Stimulated activated CD8-positive, alpha-beta memory T cell treated with anti-CD3 and anti-CD28 coated beads, Interleukin-7, amount 100 ng/mL, for 24 hours (primary cell): ENCODE results near the gene PRRT2.
A peak's percentile ranks its signal among the peaks of the same experiment; 100 is the strongest.

Source experiments
- DNase-seq: peaks from one replicate; pipeline ENCODE4 v3.0.0-alpha.2; 2020; ENCODE audit warnings: low read depth

PRRT2 gene

GRCh38 chr16:29862884-29863668, 51.1 kb downstream of the PRRT2 start, which contains the start of gene CDIPT:
Gene CDIPT (minus strand): TSS chr16:29863226. CDS start chr16:29862857, 369 bp downstream.
- DNase-seq: peak; percentile 78

DNA sequence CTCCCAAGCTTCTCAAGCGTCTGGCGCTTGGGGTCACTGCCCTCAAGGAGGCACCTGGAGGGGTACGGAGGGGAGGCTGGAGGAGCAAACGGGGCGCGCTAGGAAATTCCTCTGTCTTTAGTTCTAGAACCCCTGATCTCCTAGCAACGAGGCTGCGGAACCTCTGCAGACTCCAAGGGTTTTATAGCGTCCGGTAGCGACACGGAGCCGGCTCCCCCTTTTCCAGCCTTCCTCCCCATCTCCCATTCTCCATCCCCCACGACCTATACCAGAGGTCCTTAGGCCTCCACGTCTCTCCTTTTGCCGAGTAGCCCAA, 51.6 kb downstream of the PRRT2 start:
- DNase-seq: no peak

- no peak for DNase-seq
Measured at GRCh38 chr16:29864205-29864604, 52.2 kb downstream of the PRRT2 start.
